ENCODE results near the gene RTKN.
A peak's percentile ranks its signal among the peaks of the same experiment; 100 is the strongest.

The RTKN gene

GRCh38 chr2:74416778-74417177, 25.0 kb downstream of the RTKN start:
- no peak for DNase-seq

- DNase-seq = no peak
These were observed 25.9 kb downstream of the RTKN start for GRCh38 chr2:74415762-74416395.

GRCh38 chr2:74414881-74415761, 26.6 kb downstream of the RTKN start:
- DNase-seq = peak in 1 of 2 donors; percentile 47

- DNase-seq = no peak
These were observed 27.3 kb downstream of the RTKN start for GRCh38 chr2:74414441-74414840.

DNA sequence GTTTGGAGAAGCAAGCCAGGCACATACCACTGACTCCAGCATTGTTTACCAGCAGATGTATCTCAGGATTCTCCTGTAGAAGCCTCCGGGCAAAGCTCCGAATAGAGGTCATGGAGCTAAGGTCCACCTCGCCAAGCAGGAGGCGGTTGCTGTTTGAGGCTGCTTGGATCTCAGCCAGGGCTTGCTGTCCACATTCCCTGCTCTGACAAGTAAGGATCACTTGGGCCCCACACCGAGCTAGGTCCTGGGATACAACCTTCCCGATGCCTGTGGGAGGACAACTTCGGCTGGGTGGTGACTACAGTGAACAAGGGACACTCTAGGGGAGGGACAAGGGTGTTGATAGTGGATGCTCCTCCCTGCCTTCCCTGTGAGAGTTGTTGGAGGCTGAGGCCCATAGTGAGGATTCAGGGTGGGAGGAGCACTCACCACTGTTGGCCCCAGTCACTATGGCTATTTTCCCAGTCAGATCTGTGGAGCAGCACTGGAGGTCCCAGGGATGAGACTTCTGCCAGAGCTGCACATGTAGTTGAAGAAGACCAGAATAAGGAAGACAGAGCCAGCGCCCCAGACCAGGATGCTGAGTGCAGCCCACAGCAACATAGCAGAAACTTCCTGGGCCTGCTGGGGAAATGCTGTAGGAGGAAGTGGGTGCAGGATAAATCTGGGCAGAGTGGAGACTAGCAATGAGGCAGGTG, 28.6 kb downstream of the RTKN start:
- no peak for DNase-seq

DNA sequence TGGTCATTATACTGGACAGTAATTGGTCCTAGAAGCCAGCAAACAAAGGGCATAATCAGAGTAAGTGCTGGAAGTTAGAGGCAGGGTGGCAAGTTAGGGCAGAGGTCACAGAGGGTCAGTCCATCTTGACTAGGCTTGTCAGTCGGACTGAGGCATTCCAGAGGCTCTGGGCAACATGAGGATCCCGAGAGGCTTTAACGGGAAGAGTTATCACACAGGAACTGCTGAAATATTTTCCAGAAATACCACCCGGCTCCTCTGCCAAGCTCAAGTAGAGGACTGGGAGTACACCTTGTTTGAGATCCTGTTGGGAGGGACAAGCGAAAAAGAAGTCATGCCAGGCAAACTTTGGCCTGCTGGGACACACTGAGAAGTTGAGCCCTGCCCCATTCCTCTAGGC, 34.1 kb downstream of the RTKN start:
- no peak for DNase-seq

DNA sequence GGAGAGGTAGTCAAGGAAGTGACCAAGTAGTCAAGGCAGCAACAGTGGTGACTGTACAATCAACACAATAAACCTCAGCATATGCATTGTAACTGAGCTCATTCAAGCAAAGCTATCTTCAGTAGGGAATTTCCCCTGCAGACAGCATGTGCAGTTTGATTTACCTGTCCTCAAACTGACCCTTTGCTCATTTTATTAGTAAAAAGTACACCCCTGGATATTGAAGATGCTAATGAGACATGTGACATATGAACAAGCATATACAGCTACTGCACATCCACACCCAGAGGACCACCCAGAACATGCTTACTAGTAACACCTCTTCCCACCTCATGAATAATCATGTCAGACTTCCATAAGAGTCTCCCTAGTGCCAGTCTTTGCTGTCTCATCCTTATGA, 35.7 kb downstream of the RTKN start:
- DNase-seq = no peak

GRCh38 chr2:74401891-74402290, 39.8 kb downstream of the RTKN start:
- no peak for DNase-seq

GRCh38 chr2:74399785-74400184, 42.0 kb downstream of the RTKN start:
- DNase-seq = peak in 1 of 2 donors; percentile 63

DNA sequence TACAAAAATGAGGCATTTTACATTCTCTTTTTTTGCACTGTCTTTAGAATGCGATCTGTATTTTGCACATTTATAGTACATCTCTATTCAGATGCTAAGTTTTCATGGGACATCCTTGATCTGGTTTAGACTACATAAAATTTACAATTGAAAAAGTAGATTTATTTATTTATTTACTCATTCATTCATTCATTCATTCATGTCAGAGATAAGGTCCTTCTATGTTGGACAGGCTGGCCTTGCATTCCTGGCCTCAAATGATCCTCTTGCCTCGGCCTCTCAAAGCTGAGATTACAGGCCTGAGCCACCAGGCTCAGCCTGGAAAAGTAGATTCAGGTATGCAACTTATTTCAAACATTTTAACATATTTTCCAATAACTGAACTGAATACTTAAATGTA, 45.6 kb downstream of the RTKN start:
- no peak for DNase-seq

- DNase-seq = no peak
These were observed 48.2 kb downstream of the RTKN start for GRCh38 chr2:74393525-74393924.

GRCh38 chr2:74392449-74392743, 49.3 kb downstream of the RTKN start:
- no peak for DNase-seq

- peak; percentile 93 to 96 for DNase-seq
These were observed 49.9 kb downstream of the RTKN start for GRCh38 chr2:74391580-74392448.

- DNase-seq = no peak
These were observed 50.5 kb downstream of the RTKN start for GRCh38 chr2:74391209-74391579.

DNA sequence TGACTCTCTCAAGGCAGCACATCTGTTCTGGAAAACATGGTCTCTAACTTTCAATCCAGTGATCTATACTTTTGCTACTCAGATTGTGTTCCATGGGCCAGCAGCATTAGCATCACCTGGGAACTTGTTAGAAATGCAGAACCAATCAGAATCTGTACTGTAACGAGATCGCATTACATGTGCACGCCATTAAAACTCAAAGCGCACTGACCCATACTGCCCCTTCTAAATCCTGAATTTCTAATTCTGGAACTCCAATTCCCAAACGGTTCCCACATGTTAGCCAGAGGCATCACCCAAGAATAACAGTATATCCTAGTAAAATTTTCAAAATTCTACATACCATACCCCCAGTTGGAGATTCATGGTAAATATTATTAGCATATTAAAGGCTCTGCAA, 51.1 kb downstream of the RTKN start:
- no peak for DNase-seq

- no peak for DNase-seq
These were observed 54.4 kb downstream of the RTKN start for GRCh38 chr2:74387346-74387745.

- DNase-seq = no peak
These were observed 56.3 kb downstream of the RTKN start for GRCh38 chr2:74385396-74385795.

DNA sequence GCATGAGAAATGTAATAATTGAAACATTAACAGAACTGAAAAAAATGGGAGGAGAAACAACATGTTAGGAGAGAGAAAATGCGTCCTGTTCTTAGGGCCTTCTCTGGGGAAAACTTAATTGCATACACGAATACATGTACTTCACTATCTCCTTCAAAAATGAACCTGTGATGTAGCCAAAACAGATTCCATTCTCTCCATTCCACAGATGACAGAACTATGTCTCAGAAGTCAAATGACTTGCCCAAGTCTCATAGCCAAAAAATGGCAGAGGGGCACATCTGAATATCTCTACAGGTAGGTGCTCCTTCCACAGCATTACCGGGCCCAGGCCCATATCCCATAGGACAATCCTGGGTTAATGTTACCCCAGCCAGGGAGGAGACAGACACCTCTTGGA, 57.7 kb downstream of the RTKN start:
- DNase-seq = no peak

GRCh38 chr2:74383254-74383653, 58.5 kb downstream of the RTKN start:
- DNase-seq = no peak

GRCh38 chr2:74381751-74382150, 60.0 kb downstream of the RTKN start:
- no peak for DNase-seq

- DNase-seq = peak in 1 of 2 donors; percentile 17
These were observed 61.6 kb downstream of the RTKN start, which contains the start of gene DCTN1 for GRCh38 chr2:74379851-74380789. Gene DCTN1, minus strand, starts transcription at chr2:74380311. Its CDS starts 274 bp downstream, at chr2:74380037.

GRCh38 chr2:74378007-74378406, 63.7 kb downstream of the RTKN start:
- DNase-seq = no peak
